AG09309 (cell line): ENCODE measurements around the gene RBM45.

Source experiments
- DNase-seq: peaks from one replicate; pipeline ENCODE4 v3.0.0-alpha.2; 2010; ENCODE audit warnings: low read depth
- H3K4me3 ChIP-seq: 2 replicates; pipeline ENCODE4 v1.5.1; 2011; ENCODE audit warnings: mild to moderate bottlenecking, low read depth, low read length, moderate library complexity; ENCODE audit not compliant: control insufficient read depth
- CTCF ChIP-seq: IDR thresholded peaks from 2 replicates; pipeline ENCODE4 v1.5.1; 2011; ENCODE audit warnings: mild to moderate bottlenecking, low read depth, low read length, inconsistent platforms; ENCODE audit not compliant: insufficient read depth, control insufficient read depth; ENCODE audit errors: missing control alignments

The RBM45 gene

DNA sequence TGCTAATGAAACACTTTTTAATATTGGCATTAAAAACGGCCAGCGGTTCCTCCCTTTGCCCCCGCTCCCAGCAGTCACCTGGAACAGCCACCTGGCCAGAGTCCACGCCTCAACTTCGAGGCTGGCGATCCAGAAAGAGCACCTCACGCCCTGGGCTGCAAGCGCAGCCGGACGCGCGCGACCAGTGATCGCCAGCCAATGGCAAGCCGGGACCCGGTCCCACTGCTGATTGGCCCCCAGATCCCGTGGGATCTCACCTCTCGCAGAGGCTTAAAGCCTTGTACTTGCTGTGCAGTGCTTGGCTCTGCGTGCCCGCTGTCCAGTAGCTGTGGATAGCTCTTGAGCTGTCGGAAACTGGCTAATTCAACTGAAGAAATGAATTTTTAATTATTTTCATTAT lies 4.1 kb upstream of the RBM45 start:
- DNase-seq: no peak
- no peak overlapping the region for H3K4me3 ChIP-seq
- no peak for TF ChIP-seq CTCF

DNA sequence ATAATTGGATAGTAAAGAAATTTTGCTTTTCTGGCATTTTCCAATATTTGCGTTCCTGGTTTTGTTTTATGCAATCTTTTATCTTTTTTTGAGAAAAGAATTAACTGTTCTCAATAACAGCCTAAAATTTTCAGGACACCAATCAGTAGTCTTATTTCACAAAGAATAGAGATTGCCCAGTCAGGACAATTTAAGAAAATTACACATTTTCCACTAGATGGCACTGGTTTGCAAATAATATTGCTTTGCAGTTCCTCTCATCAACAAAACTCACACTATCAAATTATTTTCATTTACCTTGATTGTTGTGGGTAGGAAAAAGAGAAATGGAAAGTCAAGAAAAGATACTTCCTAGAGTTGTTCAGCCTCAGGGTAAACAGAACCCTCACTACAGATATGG lies 2.4 kb upstream of the RBM45 start:
- H3K4me3 ChIP-seq: no peak overlapping the region
- DNase-seq: peak; percentile 25
- TF ChIP-seq CTCF: peak; percentile 50

DNA sequence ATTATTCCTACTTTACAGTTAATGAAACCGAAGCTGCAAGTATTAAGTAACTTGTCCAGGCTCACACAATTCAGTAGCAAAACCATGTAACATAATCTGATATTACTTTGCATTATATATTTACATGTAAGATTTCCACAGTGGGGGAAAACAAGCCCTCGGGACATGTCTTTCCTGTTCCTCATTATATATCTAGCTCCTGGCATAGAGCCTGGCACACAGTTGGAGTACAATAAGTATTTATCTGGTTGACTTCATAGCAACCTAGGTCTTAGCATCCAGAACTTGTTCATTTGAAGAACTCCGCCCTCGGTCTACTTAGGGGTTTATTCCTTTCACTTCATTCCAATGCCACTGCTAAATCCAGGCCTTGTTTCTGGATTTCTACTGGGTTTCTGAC lies 1.6 kb upstream of the RBM45 start:
- H3K4me3 ChIP-seq: no peak overlapping the region
- DNase-seq: no peak
- TF ChIP-seq CTCF: no peak

- TF ChIP-seq CTCF: no peak
- DNase-seq: no peak
- no peak overlapping the region for H3K4me3 ChIP-seq
Observed at GRCh38 chr2:178111743-178112142, 494 bp upstream of the RBM45 start.

GRCh38 chr2:178114462-178114861 lies 2.2 kb downstream of the RBM45 start:
- DNase-seq: no peak
- TF ChIP-seq CTCF: no peak
- H3K4me3 ChIP-seq: no peak overlapping the region

DNA sequence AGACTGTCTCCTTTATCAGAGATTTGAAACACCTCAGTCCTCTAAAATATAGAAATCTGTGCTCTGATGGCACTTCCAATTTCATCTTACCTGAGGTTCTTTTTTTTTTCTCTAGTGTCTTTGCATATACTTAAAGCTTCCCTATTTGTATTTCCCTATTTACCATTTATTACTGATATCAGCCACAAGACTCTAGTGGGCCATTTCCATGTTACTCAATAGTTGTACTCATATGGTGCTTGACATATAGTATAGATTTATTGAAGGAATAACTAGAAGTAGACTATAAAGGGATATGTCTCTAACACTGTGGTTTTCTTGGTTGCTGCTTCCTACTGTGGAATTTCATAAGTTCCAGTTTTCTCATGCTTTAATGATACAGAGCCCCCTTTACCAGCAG lies 3.0 kb downstream of the RBM45 start:
- DNase-seq: no peak
- no peak for TF ChIP-seq CTCF
- H3K4me3 ChIP-seq: no peak overlapping the region

DNA sequence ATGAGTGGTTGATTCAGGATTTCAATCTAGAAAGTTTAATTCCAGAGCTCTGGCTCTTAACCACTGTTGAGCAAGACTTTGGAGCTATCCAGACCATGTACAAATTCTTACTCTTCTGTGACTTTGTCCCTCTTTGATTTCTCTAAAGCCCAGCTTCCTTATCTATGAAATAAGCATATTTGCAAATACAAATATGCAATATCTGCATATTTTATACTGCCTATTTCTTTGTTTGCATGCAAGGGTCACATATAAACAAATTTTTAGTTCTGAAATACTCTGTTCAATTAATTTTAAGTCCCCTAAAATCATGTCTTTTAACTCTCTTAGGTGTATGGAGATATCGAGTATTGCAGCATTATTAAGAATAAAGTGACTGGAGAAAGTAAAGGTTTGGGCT lies 5.5 kb downstream of the RBM45 start:
- TF ChIP-seq CTCF: no peak
- H3K4me3 ChIP-seq: no peak overlapping the region
- DNase-seq: no peak
